Muscle of leg (tissue), 11 donors: Measurements from ENCODE around the gene PLSCR4. TPM values are rescaled to one million over a fixed set of nuclear protein-coding genes. Genes with fewer than 3 reads are reported as not detected.
"Not testable (repeated sequence)": the region's sequence is repeated elsewhere in the genome, so short reads cannot be mapped to it uniquely, and the experiment has no call there.

Experiments used
- DNase-seq: peaks from one replicate; pipeline ENCODE4 v3.0.0; 2013
- H3K27ac ChIP-seq: one replicate; pipeline ENCODE4 v1.5.1; 2013; ENCODE audit warnings: mild to moderate bottlenecking, low read length, control low read depth
- H3K27me3 ChIP-seq: one replicate; pipeline ENCODE4 v1.6.1; 2013; ENCODE audit warnings: low read length; ENCODE audit not compliant: control insufficient read depth, insufficient read depth
- H3K36me3 ChIP-seq: one replicate; pipeline ENCODE4 v1.6.1; 2013; ENCODE audit warnings: low read length; ENCODE audit not compliant: control insufficient read depth, insufficient read depth
- H3K4me1 ChIP-seq: one replicate; pipeline ENCODE4 v1.6.1; 2013; ENCODE audit warnings: low read length; ENCODE audit not compliant: control insufficient read depth, insufficient read depth
- H3K4me3 ChIP-seq: one replicate; pipeline ENCODE4 v1.5.1; 2013; ENCODE audit warnings: low read length, control low read depth
- H3K9me3 ChIP-seq: replicated peaks from 2 replicates; pipeline ENCODE4 v1.6.1; 2013; ENCODE audit warnings: low read depth, low read length; ENCODE audit not compliant: control insufficient read depth
- WGBS: methylation state at CpG from one replicate; pipeline ENCODE4 v1.1.5; 2013; ENCODE audit warnings: missing lambda C conversion rate; ENCODE audit not compliant: insufficient coverage; 5-methylcytosine and 5-hydroxymethylcytosine counted together
- polyA plus RNA-seq, 8 donors: library from polyadenylated mRNA; unstranded; fragments of 120-200 nt; gene quantifications; one replicate each; pipeline versions ENCODE4 v1.2.1 to v1.2.3, GENCODE V29; 2013; ENCODE audit warnings: inconsistent platforms in 1 of 8, low replicate concordance in 1 of 8; ENCODE audit not compliant: insufficient read length in 8 of 8, insufficient read depth in 1 of 8
- total RNA-seq: library from RNA; stranded (reverse); fragments of 120-200 nt; gene quantifications from one replicate; pipeline ENCODE4 v1.2.4, GENCODE V29; 2013

The PLSCR4 gene
- total and polyA plus RNA-seq, 9 donors, result 10.9 to 26.2 (median 15.3) TPM

DNA sequence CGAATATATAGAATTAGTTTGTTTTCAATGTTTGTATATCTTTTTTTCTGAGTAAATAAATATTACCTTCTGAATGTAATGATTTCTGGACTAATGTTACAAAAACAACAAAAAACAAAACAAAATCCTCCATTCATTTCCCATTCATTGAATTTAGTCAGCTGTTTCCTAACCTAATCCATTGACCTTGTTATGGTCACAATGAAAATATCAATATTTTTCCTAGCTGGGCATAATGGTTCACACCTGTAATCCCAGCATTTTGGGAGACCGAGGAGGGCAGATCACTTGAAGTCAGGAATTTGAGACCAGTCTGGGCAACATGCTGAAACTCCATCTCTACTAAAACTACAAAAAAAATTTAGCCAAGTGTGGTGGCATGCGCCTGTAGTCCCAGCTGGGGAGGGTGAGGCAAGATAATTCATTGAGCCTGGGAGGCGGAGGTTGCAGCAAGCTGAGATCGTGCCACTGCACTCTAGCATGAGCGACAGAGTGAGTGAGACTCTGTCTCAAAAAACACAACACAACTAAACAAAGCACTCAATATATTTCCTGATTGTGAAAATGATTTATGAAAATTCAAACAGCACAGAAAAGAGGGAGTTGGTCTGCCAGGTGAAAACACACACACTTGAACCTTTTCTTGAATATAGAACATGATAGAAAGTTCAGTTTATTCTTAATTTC lies 23.0 kb upstream of the PLSCR4 start:
- no peaks in the 10 kb centered on the region for H3K36me3 ChIP-seq
- no CpG with 5 or more reads among the region's 6 CpGs for WGBS
- no peak overlapping the region for H3K4me3 ChIP-seq
- peak overlapping the region; percentile 89 for H3K27ac ChIP-seq
- H3K9me3 ChIP-seq, result no peaks in the 10 kb centered on the region
- peaks cover 5% of the 10 kb centered on the region for H3K4me1 ChIP-seq
- no peak for DNase-seq
- no peaks in the 10 kb centered on the region for H3K27me3 ChIP-seq

DNA sequence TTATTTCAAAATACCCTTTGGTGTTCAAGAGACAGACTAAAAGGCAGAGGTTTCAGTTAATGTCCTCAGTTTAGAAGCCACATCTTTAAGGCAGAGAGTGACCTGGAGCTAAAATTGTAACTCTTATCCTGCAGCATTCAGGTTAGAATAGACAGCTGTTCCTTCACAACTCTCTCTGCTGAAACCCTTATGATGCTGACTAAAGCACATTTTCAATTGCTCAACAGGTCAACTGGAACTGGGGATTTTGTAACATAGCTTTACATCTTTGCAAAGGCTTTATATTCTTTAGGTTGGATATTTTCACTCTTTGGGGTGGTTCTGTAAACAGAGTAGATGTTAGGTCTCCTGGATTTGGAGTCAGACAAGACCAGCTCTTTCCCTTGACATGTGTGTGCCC lies 20.3 kb upstream of the PLSCR4 start:
- DNase-seq, result no peak
- Histone ChIP-seq H3K9me3 (no peaks in the 10 kb centered on the region), H3K4me1 (peaks cover 3% of the 10 kb centered on the region), H3K27ac (no peak overlapping the region), H3K4me3 (no peak overlapping the region), H3K27me3 (no peaks in the 10 kb centered on the region), H3K36me3 (no peaks in the 10 kb centered on the region)

DNA sequence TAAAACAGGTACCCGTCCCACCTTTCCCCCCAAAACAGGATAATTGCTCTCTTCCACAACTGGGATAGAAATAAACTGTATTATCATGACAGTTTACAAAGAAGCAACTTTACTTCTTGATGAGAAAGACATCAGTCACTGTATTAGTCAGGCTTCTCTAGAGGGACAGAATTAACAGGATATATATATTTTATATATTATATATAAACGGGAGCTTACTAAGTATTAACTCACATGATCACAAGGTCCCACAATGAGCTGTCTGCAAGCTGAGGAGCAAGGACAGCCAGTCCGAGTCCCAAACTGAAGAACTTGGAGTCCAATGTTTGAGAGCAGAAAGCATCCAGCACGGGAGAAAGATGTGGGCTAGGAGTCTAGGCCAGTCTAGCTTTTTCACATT lies 18.4 kb upstream of the PLSCR4 start:
- Histone ChIP-seq H3K27ac (no peak overlapping the region), H3K9me3 (no peaks in the 10 kb centered on the region)

DNA sequence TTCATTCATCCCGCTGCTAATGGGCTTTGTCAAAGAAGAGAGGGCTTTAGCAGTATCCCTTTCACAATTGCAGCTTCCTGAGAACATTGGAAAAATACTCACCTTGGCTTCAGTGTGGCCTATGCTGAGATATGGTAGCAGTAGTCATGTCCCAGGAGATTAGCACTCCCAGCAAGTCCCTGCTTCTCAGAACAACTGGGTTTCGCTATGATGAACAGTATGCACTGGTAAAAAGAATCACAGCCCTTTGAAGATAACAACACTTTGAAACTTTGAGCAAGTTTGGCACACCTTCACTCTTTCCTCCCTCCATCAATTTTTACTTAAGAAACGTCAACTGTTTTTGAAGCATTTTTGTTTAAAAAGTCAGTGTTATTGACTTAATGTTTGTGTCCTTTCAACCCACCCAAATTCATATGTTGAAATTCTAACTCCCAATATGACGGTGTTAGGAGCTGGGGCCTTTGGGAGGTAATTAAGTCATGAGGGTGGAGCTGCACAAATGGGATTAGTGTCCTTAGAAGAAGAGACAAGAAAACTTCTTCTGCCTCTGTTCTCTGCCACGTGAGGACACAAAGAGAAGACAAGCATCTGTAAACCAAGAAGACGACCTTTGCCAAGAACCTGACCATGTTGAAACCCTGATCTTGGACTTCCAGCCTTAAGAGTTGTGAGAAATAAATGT lies 17.8 kb upstream of the PLSCR4 start:
- no peaks in the 10 kb centered on the region for H3K36me3 ChIP-seq
- H3K9me3 ChIP-seq, result no peaks in the 10 kb centered on the region
- H3K27ac ChIP-seq, result no peak overlapping the region
- no peaks in the 10 kb centered on the region for H3K4me1 ChIP-seq
- no peak for DNase-seq
- WGBS, result 100% methylated on average over 1 of the region's 6 CpGs
- no peak overlapping the region for H3K4me3 ChIP-seq
- H3K27me3 ChIP-seq, result no peaks in the 10 kb centered on the region

More for the DNA sequence above, 18.4 kb upstream of the PLSCR4 start:
- H3K4me3 ChIP-seq, result no peak overlapping the region
- 90% methylated on average over 2 of the region's 4 CpGs for WGBS
- peaks cover under 1% of the 10 kb centered on the region for H3K4me1 ChIP-seq
- H3K36me3 ChIP-seq, result no peaks in the 10 kb centered on the region
- H3K27me3 ChIP-seq, result no peaks in the 10 kb centered on the region
- DNase-seq, result no peak

DNA sequence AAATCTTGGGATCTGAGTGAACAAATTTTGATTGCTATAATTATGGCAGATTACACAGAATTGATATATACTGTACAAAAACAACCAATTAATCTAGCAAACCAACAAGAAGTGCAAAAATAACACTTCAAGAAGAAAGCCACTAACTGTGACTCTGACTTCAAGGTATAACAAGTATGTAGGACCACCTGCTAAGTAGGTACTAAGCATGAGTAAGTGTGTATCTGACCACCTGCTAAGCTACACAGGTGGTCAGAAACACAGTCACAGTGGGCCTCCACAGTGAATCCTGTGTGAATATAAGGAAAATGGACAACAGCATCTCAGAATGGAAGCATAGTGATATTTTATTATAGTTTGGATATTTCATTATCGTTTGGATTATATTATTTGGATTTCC lies 14.8 kb upstream of the PLSCR4 start:
- H3K36me3 ChIP-seq, result no peaks in the 10 kb centered on the region
- no peak for DNase-seq
- no peaks in the 10 kb centered on the region for H3K4me1 ChIP-seq
- no peak overlapping the region for H3K27ac ChIP-seq
- no peaks in the 10 kb centered on the region for H3K9me3 ChIP-seq
- H3K4me3 ChIP-seq, result no peak overlapping the region
- WGBS, result no CpG with 5 or more reads among the region's 1 CpG
- H3K27me3 ChIP-seq, result no peaks in the 10 kb centered on the region

DNA sequence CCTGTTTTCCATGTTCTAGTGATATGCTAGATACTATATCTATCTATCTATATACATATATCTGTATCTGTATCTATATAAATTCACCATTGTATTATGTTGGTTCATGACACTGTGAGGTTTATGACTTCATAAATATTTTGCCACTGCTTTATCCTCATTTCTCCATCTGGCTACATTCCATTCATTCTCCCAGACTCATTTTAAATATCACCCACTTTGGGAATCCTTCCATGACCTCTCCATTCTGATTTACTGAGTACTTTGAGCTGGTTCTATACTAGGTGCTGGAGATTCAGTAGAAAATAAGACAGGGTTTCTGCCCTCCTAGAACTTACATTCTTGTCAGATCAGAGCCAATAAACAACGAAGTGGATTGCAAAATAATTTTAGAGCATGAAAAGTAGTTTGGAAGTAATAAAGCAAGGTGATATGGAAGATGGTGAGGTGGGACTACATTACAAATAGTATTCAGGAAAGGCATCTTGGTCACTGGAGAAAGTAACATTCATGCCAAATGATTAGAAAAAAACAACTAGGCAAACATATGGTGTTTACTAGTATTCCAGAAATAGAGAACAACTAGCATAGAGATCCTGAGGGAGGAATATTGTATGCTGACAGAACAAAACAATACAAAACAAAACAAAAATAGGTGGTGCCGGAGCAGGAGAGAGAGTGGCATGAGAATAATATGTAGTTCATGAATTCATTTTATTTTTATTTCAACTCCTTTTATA lies 11.6 kb upstream of the PLSCR4 start:
- H3K4me1 ChIP-seq, result no peaks in the 10 kb centered on the region
- no peaks in the 10 kb centered on the region for H3K36me3 ChIP-seq
- H3K27me3 ChIP-seq, result no peaks in the 10 kb centered on the region
- no peak overlapping the region for H3K4me3 ChIP-seq
- no peaks in the 10 kb centered on the region for H3K9me3 ChIP-seq
- no peak for DNase-seq
- WGBS, result no CpG with 5 or more reads among the region's 2 CpGs
- no peak overlapping the region for H3K27ac ChIP-seq

DNA sequence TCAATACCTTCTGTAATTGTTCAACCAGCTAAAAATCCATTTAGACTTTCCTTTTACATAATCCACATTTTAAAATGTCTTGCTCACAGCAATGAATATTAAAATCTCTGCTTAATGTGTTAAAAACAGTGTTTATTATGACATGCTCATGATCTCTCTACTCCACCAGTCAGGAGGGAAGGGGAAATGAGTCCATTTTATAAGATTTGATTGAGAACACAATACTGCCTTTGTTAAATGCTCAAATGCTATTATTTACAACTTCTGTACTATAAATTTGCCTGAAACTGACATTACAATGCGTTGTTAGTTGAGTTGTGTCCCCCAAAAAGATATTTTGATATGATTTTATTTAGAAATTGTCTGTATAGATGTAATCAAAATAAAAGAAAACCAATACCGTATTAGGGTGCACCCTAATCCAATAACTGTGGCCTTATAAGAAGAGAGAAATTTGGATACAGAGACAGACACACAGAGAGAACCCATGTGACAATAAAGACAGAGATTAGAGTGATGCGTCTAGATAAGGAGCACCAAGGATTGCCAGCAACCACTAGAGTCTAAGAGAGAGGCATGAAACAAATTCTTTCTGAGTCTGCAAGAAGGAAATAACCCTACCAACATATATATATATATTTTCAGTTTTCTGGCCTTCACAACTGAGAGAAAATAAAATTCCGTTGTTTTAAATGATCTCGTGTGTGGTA lies 9.1 kb upstream of the PLSCR4 start:
- Histone ChIP-seq H3K4me3 (no peak overlapping the region), H3K36me3 (no peaks in the 10 kb centered on the region), H3K9me3 (no peaks in the 10 kb centered on the region), H3K27ac (no peak overlapping the region), H3K27me3 (no peaks in the 10 kb centered on the region), H3K4me1 (no peaks in the 10 kb centered on the region)
- no CpG with 5 or more reads among the region's 5 CpGs for whole genome bisulfite sequencing
- DNase-seq, result no peak

DNA sequence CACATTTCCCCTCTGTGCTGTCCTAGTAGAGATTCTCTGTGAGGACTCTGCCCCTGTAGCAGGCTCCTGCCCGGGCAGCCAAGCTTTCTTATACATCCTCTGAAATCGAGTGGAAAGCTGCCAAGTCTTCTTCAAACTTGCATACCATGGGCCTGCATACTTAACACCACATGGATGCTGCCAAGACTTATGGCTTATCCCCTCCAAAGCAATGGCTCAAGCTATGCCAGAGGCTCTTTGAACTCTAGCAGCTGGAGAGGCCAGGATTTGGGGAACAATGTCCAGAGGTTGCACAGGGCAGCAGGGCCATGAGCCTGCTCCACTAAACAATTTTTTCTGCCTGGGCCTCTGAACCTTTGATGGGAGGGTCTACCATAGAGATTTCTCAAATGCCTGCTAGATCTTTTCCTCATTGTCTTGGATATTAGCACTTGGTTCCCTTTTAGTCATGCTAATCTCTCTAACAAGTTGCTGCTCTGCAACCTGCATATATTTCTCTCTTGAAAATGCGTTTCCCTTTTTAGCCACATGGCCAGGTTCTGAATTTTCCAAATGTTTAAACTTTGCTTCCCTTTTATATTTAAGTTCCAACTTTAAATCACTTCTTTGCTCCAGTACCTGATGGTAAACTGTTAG lies 6.1 kb upstream of the PLSCR4 start:
- Histone ChIP-seq H3K27ac (no peak overlapping the region), H3K27me3 (no peaks in the 10 kb centered on the region), H3K36me3 (no peaks in the 10 kb centered on the region), H3K4me1 (no peaks in the 10 kb centered on the region), H3K4me3 (no peak overlapping the region), H3K9me3 (peaks cover 3% of the 10 kb centered on the region)
- WGBS, result 76% methylated on average over 3 of the region's 3 CpGs
- peak; percentile 32 for DNase-seq

DNA sequence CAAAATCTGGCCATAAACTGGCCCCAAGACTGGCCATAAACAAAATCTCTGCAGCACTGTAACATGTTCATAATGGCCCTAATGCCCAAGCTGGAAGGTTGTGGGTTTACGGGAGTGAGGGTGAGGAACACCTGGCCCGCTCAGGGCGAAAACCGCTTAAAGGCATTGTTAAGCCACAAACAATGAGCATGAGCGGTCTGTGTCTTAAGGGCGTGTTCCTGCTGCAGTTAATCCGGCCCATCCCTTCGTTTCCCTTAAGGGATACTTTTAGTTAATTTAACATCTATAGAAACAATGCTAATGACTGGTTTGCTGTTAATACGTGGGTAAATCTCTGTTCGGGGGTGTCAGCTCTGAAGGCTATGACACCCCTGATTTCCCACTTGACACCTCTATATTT lies 1.5 kb upstream of the PLSCR4 start:
- DNase-seq, result peak; percentile 16
- H3K27ac ChIP-seq, H3K4me3 ChIP-seq, H3K4me1 ChIP-seq, H3K27me3 ChIP-seq, H3K9me3 ChIP-seq, H3K36me3 ChIP-seq: not testable (repeated sequence)
- WGBS, result 100% methylated on average over 2 of the region's 10 CpGs
